AG09309 (cell line): ENCODE data around the gene COL28A1.

Experiments
- DNase-seq: peaks from one replicate; pipeline ENCODE4 v3.0.0-alpha.2; 2010; ENCODE audit warnings: low read depth
- H3K4me3 ChIP-seq: 2 replicates; pipeline ENCODE4 v1.5.1; 2011; ENCODE audit warnings: mild to moderate bottlenecking, low read depth, low read length, moderate library complexity; ENCODE audit not compliant: control insufficient read depth
- CTCF ChIP-seq: IDR thresholded peaks from 2 replicates; pipeline ENCODE4 v1.5.1; 2011; ENCODE audit warnings: mild to moderate bottlenecking, low read depth, low read length, inconsistent platforms; ENCODE audit not compliant: insufficient read depth, control insufficient read depth; ENCODE audit errors: missing control alignments

COL28A1 gene

GRCh38 chr7:7539152-7539551 lies 3.5 kb upstream of the COL28A1 start:
- no peak for DNase-seq
- no peak overlapping the region for H3K4me3 ChIP-seq
- TF ChIP-seq CTCF: no peak

- no peak overlapping the region for H3K4me3 ChIP-seq
- no peak for DNase-seq
- no peak for TF ChIP-seq CTCF
Measured at GRCh38 chr7:7537711-7538110, 2.0 kb upstream of the COL28A1 start.

- TF ChIP-seq CTCF: no peak
- H3K4me3 ChIP-seq: no peak overlapping the region
- DNase-seq: no peak
Measured at GRCh38 chr7:7536396-7537019, 835 bp upstream of the COL28A1 start.

GRCh38 chr7:7533831-7534430 lies 1.7 kb downstream of the COL28A1 start:
- no peak for TF ChIP-seq CTCF

GRCh38 chr7:7529328-7529727 lies 6.3 kb downstream of the COL28A1 start:
- H3K4me3 ChIP-seq: no peak overlapping the region
- no peak for TF ChIP-seq CTCF
- no peak for DNase-seq

More at GRCh38 chr7:7533831-7534430, 1.7 kb downstream of the COL28A1 start:
- no peak for DNase-seq
- no peak overlapping the region for H3K4me3 ChIP-seq

GRCh38 chr7:7527047-7527446 lies 8.6 kb downstream of the COL28A1 start:
- no peak overlapping the region for H3K4me3 ChIP-seq
- no peak for TF ChIP-seq CTCF
- no peak for DNase-seq
